Heart left ventricle (tissue), 16 donors: Measurements from ENCODE around the gene TEX29. TPM values are rescaled to one million over a fixed set of nuclear protein-coding genes. Genes with fewer than 3 reads are reported as not detected.

Experiments
- ATAC-seq, 4 donors: fragments of 200-7000 bp; cut with Tn5 transposase; one replicate each; pipeline ENCODE4 v1.9.1; 2020 to 2022; ENCODE audit warnings: moderate library complexity in 4 of 4, mild to moderate bottlenecking in 3 of 4, moderate number of reproducible peaks in 1 of 4
- DNase-seq, 5 donors: peaks; one replicate each; pipeline ENCODE4 v3.0.0-alpha.2; 2020
- H3K27ac ChIP-seq, 12 donors: fragments of 200-600 bp; sonication (generic) in 4 of 12; one replicate each; pipeline versions ENCODE4 v1.5.0 to v1.8.0; 2016 to 2022; ENCODE audit warnings: mild to moderate bottlenecking in 2 of 12
- H3K27me3 ChIP-seq, 9 donors: fragments of 200-600 bp; sonication (generic) in 2 of 9; one replicate each; pipeline versions ENCODE4 v1.5.1 to v1.8.0; 2016 to 2022; ENCODE audit warnings: mild to moderate bottlenecking in 3 of 9
- H3K36me3 ChIP-seq, 9 donors: fragments of 200-600 bp; sonication (generic) in 2 of 9; one replicate each; pipeline versions ENCODE4 v1.5.0 to v1.8.0; 2018 to 2022; ENCODE audit warnings: mild to moderate bottlenecking in 2 of 9
- H3K4me1 ChIP-seq, 12 donors: fragments of 200-600 bp; sonication (generic) in 4 of 12; one replicate each; pipeline versions ENCODE4 v1.5.0 to v1.8.0; 2016 to 2022; ENCODE audit warnings: mild to moderate bottlenecking in 3 of 12
- H3K4me3 ChIP-seq, 12 donors: fragments of 200-600 bp; sonication (generic) in 4 of 12; one replicate each; pipeline versions ENCODE4 v1.5.0 to v1.8.0; 2017 to 2022; ENCODE audit warnings: mild to moderate bottlenecking in 9 of 12, moderate library complexity in 4 of 12
- H3K9me3 ChIP-seq, 12 donors: fragments of 200-600 bp; sonication (generic) in 4 of 12; one replicate each; pipeline versions ENCODE4 v1.5.0 to v1.8.0; 2016 to 2022; ENCODE audit warnings: mild to moderate bottlenecking in 1 of 12
- POLR2A ChIP-seq, 2 donors: fragments of 450-650 bp; IDR thresholded peaks; one replicate each; pipeline ENCODE4 v1.6.1; 2017; ENCODE audit warnings: antibody characterized with exemption in 2 of 2, mild to moderate bottlenecking in 2 of 2, moderate library complexity in 2 of 2
- WGBS, 4 donors: extraction: QIAGEN DNeasy Blood & Tissue Kit in 2 of 4; methylation state at CpG; one replicate each; pipeline versions ENCODE4 v1.1.5 to v1.1.7; 2013 to 2018; 5-methylcytosine and 5-hydroxymethylcytosine counted together
- intact Hi-C, 10 donors: fragments of 100-400 bp; cut with DNase I; formaldehyde crosslinking; loops; one replicate each; pipeline versions ENCODE4 v1.11.1 to v1.14.2; 2022
- long read RNA-seq, 3 donors: library from polyadenylated mRNA; unstranded; transcript quantifications; one replicate each; pipeline ENCODE4 v2.0.0, GENCODE V29; 2020 to 2021
- polyA plus RNA-seq, 2 donors: library from polyadenylated mRNA; stranded (reverse); fragments of 200-250 nt; gene quantifications; one replicate each; pipeline ENCODE4 v1.2.3, GENCODE V29; 2013
- total RNA-seq, 9 donors: library from RNA; depleted of rRNA in 2 of 9; stranded (reverse); fragments of >200 nt in 2 of 9; fragmentation: NEBNext Ultra II Directional in 3 of 9; extraction: Animal tissue kit (Norgen Biotek cat#: 25700) in 3 of 9; gene quantifications; one replicate each; pipeline versions ENCODE4 v1.1.0 to v1.2.4, GENCODE V29; 2016 to 2023
- TF ChIP-seq, protein P1 (sequence below), 12 donors: fragments of 200-600 bp; sonication (generic) in 4 of 12; IDR thresholded peaks; one replicate each; pipeline versions ENCODE4 v1.5.0 to v1.8.0; 2018 to 2022; ENCODE audit warnings: antibody characterized with exemption in 12 of 12, mild to moderate bottlenecking in 5 of 12
- donor health status: ischemic (EF 13 %, LVEDD 7.1; RV severe dilation, severe dysfunction).
- donor health status: healthy with polysubstance abuse.
- donor health status: DM: no; HTN: yes; CAD: no.
- donor health status: DM: no; HTN: no; CAD: no.
- donor health status: ischemic (EF 25% LVEDD 6.9; RV normal size, moderate dysfunction).
- donor health status: ischemic (EF 25% LVEDD 5.7; RV mildly dilated, moderate dysfunction).
- donor health status: healthy.
- donor health status: DM: yes; HTN: yes; CAD: no.
- donor health status: ischemic (EF 35%, LVEDD 5.7; RV mildly dilated, moderate dysfunction).
- donor health status: nonischemic (EF 11% LVEDD 7.7; RV severe dilation, severe dysfunction).
- donor health status: DM: yes; HTN: yes; CAD: no.
- donor health status: PGD.
- donor health status: ischemic (EF 29% LVEDD 5.4; RV normal size, mild dysfunction).
- donor health status: nonischemic (EF 23%, LVEDD 6.1; RV moderate dilation, normal function).

Gene TEX29
- under 1 TPM in 3 of 9 donors, not detected in 6; 0.35 to 0.43 (median 0.35) TPM for total RNA-seq
- polyA plus RNA-seq, result under 1 TPM; 0.15 to 0.57 TPM
- long read RNA-seq, donor 1, result 0 reads
- long read RNA-seq, donor 2, result 0 reads
- long read RNA-seq, donor 3, partial matches to known transcripts, result 0 of 1 reads
- long read RNA-seq, donor 3, other reads (novel, unspliced or antisense), result 1 of 1 reads

DNA sequence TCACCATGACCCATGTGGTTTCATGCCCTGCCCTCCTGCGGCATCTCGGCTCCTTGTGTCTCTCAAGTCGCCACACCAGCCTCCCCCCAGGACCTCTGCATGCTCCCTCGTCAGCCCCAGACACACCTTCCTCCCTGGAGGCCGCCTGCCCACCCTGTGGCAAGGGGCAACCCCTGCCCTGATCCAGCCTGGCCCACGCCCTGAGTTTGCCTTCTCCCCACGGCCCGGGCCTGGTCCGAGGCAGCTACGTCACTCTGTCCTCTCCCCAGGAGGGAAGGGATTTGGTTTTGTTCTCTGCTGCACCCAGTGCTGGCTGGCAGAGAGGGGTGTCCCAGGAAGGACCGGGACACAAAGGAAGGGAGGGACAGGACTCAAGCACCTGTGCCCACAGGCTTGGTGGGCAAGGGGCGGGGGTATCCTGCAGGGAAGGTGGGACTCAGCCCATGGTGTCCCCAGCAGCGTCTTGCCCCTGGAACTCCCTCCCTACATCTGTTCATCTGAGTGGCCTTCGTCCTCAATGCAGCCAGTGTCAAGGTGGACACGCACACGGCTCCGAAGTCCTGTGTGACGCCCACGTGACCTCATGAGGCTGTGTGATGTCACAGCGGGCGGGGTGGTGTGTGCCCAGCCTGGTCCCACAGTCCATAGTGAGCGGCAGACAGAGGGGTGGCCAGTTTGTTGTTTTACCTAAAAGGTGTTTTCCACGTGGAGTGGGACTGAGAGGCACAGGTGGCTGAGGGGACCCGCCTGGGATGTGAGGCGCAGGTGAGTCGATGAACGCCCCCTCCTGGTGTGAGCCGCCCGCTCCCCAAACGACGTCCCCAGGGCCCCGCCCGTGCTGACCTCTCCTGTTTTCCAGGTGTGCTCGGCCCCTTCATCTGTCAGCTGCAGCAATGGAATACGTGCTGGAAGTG is at the start of gene TEX29:
TEX29 (plus strand) TSS at position 645 of the 914 bp plus-strand sequence; CDS start at position 894, 249 bp downstream.
- WGBS, 4 donors, result 68 to 84% (median 74%) methylated on average over 13 to 35 of the region's 35 CpGs
- Histone ChIP-seq H3K27me3 (no peaks in the 10 kb centered on the region), H3K9me3 (no peaks in the 10 kb centered on the region), H3K36me3 (peaks cover 0 to 12% (median 0%) of the 10 kb centered on the region in 9 donors), H3K4me1 (no peaks in the 10 kb centered on the region), H3K4me3 (no peak within 1 kb of the TSS), H3K27ac (no peak within 1 kb of the TSS)
- no peak for ATAC-seq
- intact Hi-C loops, result no loop called here
- no peak for TF ChIP-seq POLR2A (IDR thresholded peaks at IDR 0.05)
- TF ChIP-seq, protein P1, sequence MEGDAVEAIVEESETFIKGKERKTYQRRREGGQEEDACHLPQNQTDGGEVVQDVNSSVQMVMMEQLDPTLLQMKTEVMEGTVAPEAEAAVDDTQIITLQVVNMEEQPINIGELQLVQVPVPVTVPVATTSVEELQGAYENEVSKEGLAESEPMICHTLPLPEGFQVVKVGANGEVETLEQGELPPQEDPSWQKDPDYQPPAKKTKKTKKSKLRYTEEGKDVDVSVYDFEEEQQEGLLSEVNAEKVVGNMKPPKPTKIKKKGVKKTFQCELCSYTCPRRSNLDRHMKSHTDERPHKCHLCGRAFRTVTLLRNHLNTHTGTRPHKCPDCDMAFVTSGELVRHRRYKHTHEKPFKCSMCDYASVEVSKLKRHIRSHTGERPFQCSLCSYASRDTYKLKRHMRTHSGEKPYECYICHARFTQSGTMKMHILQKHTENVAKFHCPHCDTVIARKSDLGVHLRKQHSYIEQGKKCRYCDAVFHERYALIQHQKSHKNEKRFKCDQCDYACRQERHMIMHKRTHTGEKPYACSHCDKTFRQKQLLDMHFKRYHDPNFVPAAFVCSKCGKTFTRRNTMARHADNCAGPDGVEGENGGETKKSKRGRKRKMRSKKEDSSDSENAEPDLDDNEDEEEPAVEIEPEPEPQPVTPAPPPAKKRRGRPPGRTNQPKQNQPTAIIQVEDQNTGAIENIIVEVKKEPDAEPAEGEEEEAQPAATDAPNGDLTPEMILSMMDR (IDR thresholded peaks at IDR 0.05), result no peak
- DNase-seq, result no peak

DNA sequence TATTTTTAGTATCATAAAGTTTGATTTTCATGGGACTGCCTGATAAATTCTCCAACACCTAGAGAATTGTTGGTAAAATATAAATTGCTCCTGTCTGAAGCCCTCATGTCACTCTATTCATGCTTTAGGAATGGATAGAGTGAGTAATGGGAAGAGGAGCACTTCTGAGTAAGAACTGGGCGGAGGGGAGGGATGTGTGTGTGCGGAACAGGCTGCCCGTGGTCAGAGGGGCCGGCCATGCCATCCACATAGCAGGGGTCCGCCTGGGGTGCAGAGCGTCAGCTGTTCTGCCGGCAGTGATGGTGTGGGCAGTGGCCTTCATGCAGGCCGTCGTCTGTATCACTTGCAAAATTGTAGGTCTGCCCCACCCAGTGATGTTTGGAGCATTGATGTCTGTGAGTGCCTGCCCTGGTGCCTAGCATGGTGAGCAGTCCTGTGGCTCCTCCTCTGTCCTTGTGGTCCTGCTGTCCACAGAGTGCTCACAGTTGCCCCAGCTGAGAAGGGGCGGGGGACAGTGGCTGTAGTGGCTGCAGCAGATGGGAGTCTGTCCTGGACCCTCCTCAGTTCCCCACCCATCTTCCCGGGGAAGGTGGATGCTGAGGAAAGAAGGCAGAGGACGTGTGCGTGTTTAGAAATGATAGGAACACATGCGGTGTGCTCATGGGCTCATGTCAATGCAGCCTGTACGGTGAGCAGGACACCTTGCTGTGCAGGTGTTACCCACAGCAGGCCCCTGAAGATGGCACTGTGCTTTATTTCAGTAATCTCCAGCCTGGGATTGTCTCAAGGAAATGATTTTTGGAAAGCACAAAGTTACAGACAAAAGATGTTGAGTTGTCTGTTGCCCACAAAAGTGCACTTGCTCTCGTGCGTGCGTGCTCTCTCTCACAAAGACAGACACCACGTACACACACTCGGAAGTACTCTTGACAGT is 49.4 kb upstream of the TEX29 start:
- Histone ChIP-seq H3K27ac (peak overlapping the region in 3 of 12 donors; percentile 12 to 25 (median 20)), H3K4me3 (no peak overlapping the region), H3K4me1 (peaks cover 0 to 55% (median 22%) of the 10 kb centered on the region in 12 donors), H3K27me3 (no peaks in the 10 kb centered on the region), H3K9me3 (no peaks in the 10 kb centered on the region), H3K36me3 (peaks cover 0 to 90% (median 62%) of the 10 kb centered on the region in 9 donors)
- TF ChIP-seq POLR2A (IDR thresholded peaks at IDR 0.05), result no peak
- TF ChIP-seq, protein P1 (IDR thresholded peaks at IDR 0.05), result no peak
- intact Hi-C loops, result loop anchor here in 1 of 10 donors (10.0 kb wide), 1 partner anchor 116 kb away; no protein-coding TSS in a partner anchor
- 86 to 91% (median 89%) methylated on average over 18 to 20 of the region's 20 CpGs for WGBS, 4 donors
- DNase-seq (no peak), ATAC-seq (peak in 1 of 4 donors; percentile 41)

DNA sequence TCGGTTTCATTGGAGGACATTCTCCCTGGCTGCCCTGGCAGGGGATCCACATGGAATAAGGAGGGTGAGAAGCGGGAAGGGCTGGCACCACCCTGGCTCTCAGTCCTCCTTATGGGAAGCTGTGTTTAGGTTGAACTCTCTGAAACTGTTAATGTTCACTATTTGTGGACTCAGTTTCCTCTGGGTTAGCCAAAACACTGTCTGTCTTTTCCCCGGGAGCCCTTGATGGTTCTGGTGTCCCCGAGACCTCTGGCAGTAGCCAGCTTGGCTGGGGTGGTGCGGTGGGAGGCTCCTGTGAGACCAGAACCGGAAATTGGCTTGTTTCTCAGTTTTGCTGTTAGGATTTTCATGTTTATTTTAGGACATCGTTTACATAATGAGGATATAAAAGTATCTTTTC is 48.3 kb upstream of the TEX29 start:
- Histone ChIP-seq H3K36me3 (peaks cover 0 to 92% (median 66%) of the 10 kb centered on the region in 9 donors), H3K4me1 (peaks cover 0 to 54% (median 22%) of the 10 kb centered on the region in 12 donors), H3K27me3 (no peaks in the 10 kb centered on the region), H3K27ac (peak overlapping the region in 2 of 12 donors; percentile 15 to 72), H3K4me3 (no peak overlapping the region), H3K9me3 (no peaks in the 10 kb centered on the region)
- ATAC-seq, result peak in 2 of 4 donors; percentile 15 to 29
- intact Hi-C loops, result loop anchor here in 1 of 10 donors (10.0 kb wide), 1 partner anchor 117 kb away; no protein-coding TSS in a partner anchor
- TF ChIP-seq, protein P1 (IDR thresholded peaks at IDR 0.05), result no peak
- TF ChIP-seq POLR2A (IDR thresholded peaks at IDR 0.05), result no peak
- whole genome bisulfite sequencing, 4 donors, result 54 to 72% (median 56%) methylated on average over 7 of the region's 7 CpGs
- DNase-seq, result no peak
